WERI-Rb-1 (cell line): ENCODE measurements around the gene NOL3.

ENCODE experiments used
- DNase-seq: peaks from one replicate; pipeline ENCODE4 v3.0.0-alpha.2; 2020
- H3K27ac ChIP-seq: fragments of 250-450 bp; sonication (Bioruptor Pico); 2 replicates; pipeline ENCODE4 v1.5.1; 2020; ENCODE audit warnings: mild to moderate bottlenecking, moderate library complexity
- H3K27me3 ChIP-seq: fragments of 250-450 bp; sonication (Bioruptor Pico); 2 replicates; pipeline ENCODE4 v1.5.1; 2021; ENCODE audit warnings: mild to moderate bottlenecking, low read depth, moderate library complexity; ENCODE audit not compliant: insufficient read depth, severe bottlenecking
- H3K36me3 ChIP-seq: fragments of 250-450 bp; sonication (Bioruptor Pico); 2 replicates; pipeline ENCODE4 v1.5.1; 2020; ENCODE audit warnings: mild to moderate bottlenecking, moderate library complexity
- H3K4me3 ChIP-seq: 2 replicates; pipeline ENCODE4 v1.5.1; 2011; ENCODE audit warnings: low read depth, mild to moderate bottlenecking, control low read depth, low read length
- H3K9me3 ChIP-seq: fragments of 250-450 bp; sonication (Bioruptor Pico); 2 replicates; pipeline ENCODE4 v1.5.1; 2021; ENCODE audit warnings: mild to moderate bottlenecking, moderate library complexity; ENCODE audit not compliant: severe bottlenecking
- TF ChIP-seq, protein P1 (sequence below): IDR thresholded peaks from 2 replicates; pipeline ENCODE4 v1.5.1; 2011; ENCODE audit warnings: low read depth, mild to moderate bottlenecking, control low read depth, inconsistent platforms, low read length

The NOL3 gene

DNA sequence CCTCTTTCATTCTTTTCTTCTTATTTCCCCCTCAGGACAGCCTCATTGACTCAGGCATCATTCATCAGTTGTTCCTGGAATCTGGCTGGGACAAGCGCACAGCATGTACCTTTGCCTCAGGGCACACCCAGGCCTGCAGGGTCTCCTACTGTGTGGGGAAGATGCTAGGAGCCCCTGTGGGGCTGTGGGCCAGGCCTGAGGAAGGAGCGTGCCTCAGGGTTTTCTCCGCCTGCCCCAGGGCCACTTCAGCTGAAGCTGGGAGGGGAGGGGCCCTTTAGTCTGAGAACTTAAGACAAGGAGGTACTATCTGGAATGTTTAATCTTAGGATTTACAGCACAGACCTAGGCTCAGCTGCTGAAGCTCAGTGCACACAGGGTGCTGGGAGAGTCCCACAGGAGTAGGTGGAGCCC is 36.5 kb downstream of the NOL3 start:
- H3K4me3 ChIP-seq, result no peak overlapping the region
- H3K9me3 ChIP-seq, result no peaks in the 10 kb centered on the region
- H3K27ac ChIP-seq, result peak overlapping the region; percentile 59
- H3K27me3 ChIP-seq, result no peaks in the 10 kb centered on the region
- peaks cover 27% of the 10 kb centered on the region for H3K36me3 ChIP-seq
- DNase-seq, result peak; percentile 77
- TF ChIP-seq, protein P1, sequence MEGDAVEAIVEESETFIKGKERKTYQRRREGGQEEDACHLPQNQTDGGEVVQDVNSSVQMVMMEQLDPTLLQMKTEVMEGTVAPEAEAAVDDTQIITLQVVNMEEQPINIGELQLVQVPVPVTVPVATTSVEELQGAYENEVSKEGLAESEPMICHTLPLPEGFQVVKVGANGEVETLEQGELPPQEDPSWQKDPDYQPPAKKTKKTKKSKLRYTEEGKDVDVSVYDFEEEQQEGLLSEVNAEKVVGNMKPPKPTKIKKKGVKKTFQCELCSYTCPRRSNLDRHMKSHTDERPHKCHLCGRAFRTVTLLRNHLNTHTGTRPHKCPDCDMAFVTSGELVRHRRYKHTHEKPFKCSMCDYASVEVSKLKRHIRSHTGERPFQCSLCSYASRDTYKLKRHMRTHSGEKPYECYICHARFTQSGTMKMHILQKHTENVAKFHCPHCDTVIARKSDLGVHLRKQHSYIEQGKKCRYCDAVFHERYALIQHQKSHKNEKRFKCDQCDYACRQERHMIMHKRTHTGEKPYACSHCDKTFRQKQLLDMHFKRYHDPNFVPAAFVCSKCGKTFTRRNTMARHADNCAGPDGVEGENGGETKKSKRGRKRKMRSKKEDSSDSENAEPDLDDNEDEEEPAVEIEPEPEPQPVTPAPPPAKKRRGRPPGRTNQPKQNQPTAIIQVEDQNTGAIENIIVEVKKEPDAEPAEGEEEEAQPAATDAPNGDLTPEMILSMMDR, result no peak

- no peaks in the 10 kb centered on the region for H3K27me3 ChIP-seq
- H3K36me3 ChIP-seq, result peaks cover 21% of the 10 kb centered on the region
- TF ChIP-seq, protein P1, result no peak
- peak overlapping the region; percentile 4; the same call in 1 of the 2 replicates for H3K4me3 ChIP-seq
- DNase-seq, result no peak
- H3K9me3 ChIP-seq, result no peaks in the 10 kb centered on the region
- H3K27ac ChIP-seq, result peak overlapping the region; percentile 59
These were observed 37.1 kb downstream of the NOL3 start for GRCh38 chr16:67207249-67208091.

- Histone ChIP-seq H3K36me3 (peaks cover 13% of the 10 kb centered on the region), H3K27ac (no peak overlapping the region), H3K9me3 (no peaks in the 10 kb centered on the region), H3K4me3 (no peak overlapping the region), H3K27me3 (no peaks in the 10 kb centered on the region)
- TF ChIP-seq, protein P1, result no peak
- no peak for DNase-seq
These were observed 38.0 kb downstream of the NOL3 start for GRCh38 chr16:67208154-67208896.

DNA sequence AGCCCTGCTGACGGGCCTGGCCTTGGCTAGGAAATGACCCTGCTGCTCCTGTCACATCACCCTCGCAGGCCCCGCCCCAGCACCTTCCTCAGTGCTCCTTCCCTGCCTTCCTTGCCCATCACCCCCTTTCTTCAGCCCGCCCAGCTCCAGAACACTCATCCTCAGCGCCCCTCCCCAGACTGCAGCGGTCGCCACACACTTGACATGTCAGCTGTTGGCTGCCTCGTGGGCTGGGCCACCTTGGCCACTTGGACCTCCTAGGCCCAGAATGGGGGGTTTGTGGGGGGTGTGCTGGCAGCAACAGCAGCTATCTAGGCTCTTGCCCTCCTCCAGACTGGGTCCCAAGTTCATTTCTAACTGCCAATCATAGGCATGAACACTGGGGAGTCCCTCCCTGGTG is 39.2 kb downstream of the NOL3 start:
- Histone ChIP-seq H3K36me3 (peaks cover 2% of the 10 kb centered on the region; the same call in 1 of the 2 replicates), H3K27me3 (no peaks in the 10 kb centered on the region), H3K4me3 (no peak overlapping the region), H3K9me3 (no peaks in the 10 kb centered on the region), H3K27ac (no peak overlapping the region)
- DNase-seq, result no peak
- TF ChIP-seq, protein P1, result no peak

- Histone ChIP-seq H3K27me3 (no peaks in the 10 kb centered on the region), H3K36me3 (no peaks in the 10 kb centered on the region), H3K27ac (no peak overlapping the region), H3K9me3 (no peaks in the 10 kb centered on the region), H3K4me3 (no peak overlapping the region)
- TF ChIP-seq, protein P1, result no peak
- DNase-seq, result no peak
These were observed 40.0 kb downstream of the NOL3 start for GRCh38 chr16:67210069-67210937.
